HG03196 (cell line): Measurements from ENCODE around the gene SELENON.

Experiments
- ATAC-seq: cut with Tn5 transposase; IDR thresholded peaks from one replicate; pipeline ENCODE4 v1.9.1; 2021; ENCODE audit not compliant: unreplicated experiment

SELENON gene

GRCh38 chr1:25808481-25809244, 8.7 kb downstream of the SELENON start:
- no peak for ATAC-seq

- no peak for ATAC-seq
These were observed 9.4 kb downstream of the SELENON start for GRCh38 chr1:25809283-25809926.

- ATAC-seq, result no peak
These were observed 9.9 kb downstream of the SELENON start for GRCh38 chr1:25809929-25810328.

- no peak for ATAC-seq
These were observed 10.6 kb downstream of the SELENON start for GRCh38 chr1:25810341-25811299.

GRCh38 chr1:25811384-25812082, 11.5 kb downstream of the SELENON start:
- ATAC-seq, result no peak

GRCh38 chr1:25813071-25813733, 13.2 kb downstream of the SELENON start:
- ATAC-seq, result no peak

GRCh38 chr1:25813734-25814471, 13.9 kb downstream of the SELENON start:
- no peak for ATAC-seq

- no peak for ATAC-seq
These were observed 14.6 kb downstream of the SELENON start for GRCh38 chr1:25814549-25815087.

GRCh38 chr1:25815208-25816111, 15.5 kb downstream of the SELENON start:
- no peak for ATAC-seq

GRCh38 chr1:25816112-25816718, 16.2 kb downstream of the SELENON start:
- no peak for ATAC-seq

- ATAC-seq, result no peak
These were observed 18.0 kb downstream of the SELENON start for GRCh38 chr1:25817840-25818501.

- ATAC-seq, result no peak
These were observed 18.6 kb downstream of the SELENON start for GRCh38 chr1:25818569-25818968.

GRCh38 chr1:25819491-25820246, 19.7 kb downstream of the SELENON start, which contains the start of gene MTFR1L:
Gene MTFR1L, plus strand, starts transcription at chr1:25819954. Its CDS starts 3,151 bp downstream, at chr1:25823105.
- ATAC-seq, result peak; percentile 74

GRCh38 chr1:25820247-25821111, 20.5 kb downstream of the SELENON start:
- ATAC-seq, result peak; percentile 43

- no peak for ATAC-seq
These were observed 21.1 kb downstream of the SELENON start for GRCh38 chr1:25821112-25821476.
